OCI-M2 (cell line): ENCODE data around the gene NFIB.

Experiments used
- DNase-seq: peaks from one replicate; lab custom pipeline; 2025; ENCODE audit not compliant: unreplicated experiment; lab: John Stamatoyannopoulos, UW

Gene NFIB

GRCh38 chr9:14281136-14281795 is 32.7 kb downstream of the NFIB start:
- DNase-seq = no peak

GRCh38 chr9:14279671-14280070 is 34.3 kb downstream of the NFIB start:
- DNase-seq = no peak

- no peak for DNase-seq
Observed at GRCh38 chr9:14278291-14278721, 35.6 kb downstream of the NFIB start.

- DNase-seq = no peak
Observed at GRCh38 chr9:14277761-14278160, 36.2 kb downstream of the NFIB start.

- DNase-seq = no peak
Observed at GRCh38 chr9:14277244-14277643, 36.7 kb downstream of the NFIB start.

- DNase-seq = no peak
Observed at GRCh38 chr9:14275331-14275730, 38.6 kb downstream of the NFIB start.

- no peak for DNase-seq
Observed at GRCh38 chr9:14273696-14274121, 40.2 kb downstream of the NFIB start.

GRCh38 chr9:14272927-14273528 is 40.9 kb downstream of the NFIB start:
- no peak for DNase-seq

- DNase-seq = no peak
Observed at GRCh38 chr9:14271093-14271673, 42.8 kb downstream of the NFIB start.

- DNase-seq = no peak
Observed at GRCh38 chr9:14270358-14271092, 43.4 kb downstream of the NFIB start.

GRCh38 chr9:14269916-14270315 is 44.0 kb downstream of the NFIB start:
- DNase-seq = no peak

- no peak for DNase-seq
Observed at GRCh38 chr9:14263707-14264483, 50.0 kb downstream of the NFIB start.

GRCh38 chr9:14262827-14263226 is 51.1 kb downstream of the NFIB start:
- no peak for DNase-seq

- DNase-seq = no peak
Observed at GRCh38 chr9:14261616-14262015, 52.3 kb downstream of the NFIB start.

GRCh38 chr9:14260101-14260500 is 53.8 kb downstream of the NFIB start:
- DNase-seq = no peak

- DNase-seq = no peak
Observed at GRCh38 chr9:14258660-14259239, 55.2 kb downstream of the NFIB start.

GRCh38 chr9:14258156-14258555 is 55.8 kb downstream of the NFIB start:
- DNase-seq = no peak

- DNase-seq = no peak
Observed at GRCh38 chr9:14256588-14256987, 57.4 kb downstream of the NFIB start.

GRCh38 chr9:14251154-14252071 is 62.5 kb downstream of the NFIB start:
- DNase-seq = no peak

- no peak for DNase-seq
Observed at GRCh38 chr9:14250794-14251153, 63.2 kb downstream of the NFIB start.
